Prostate gland (tissue), 2 donors: ENCODE measurements around the gene ERCC4.

ENCODE experiments used
- CTCF ChIP-seq, 4 experiments: fragments of 200-600 bp in 2 of 4; fragments of 450-650 bp in 2 of 4; sonication (generic) in 2 of 4; IDR thresholded peaks; 1 replicate in 3 of 4; 2 replicates in 1 of 4; pipeline ENCODE4 v1.5.1; 2016 to 2019; ENCODE audit warnings: antibody characterized with exemption in 4 of 4, mild to moderate bottlenecking in 2 of 4, moderate library complexity in 2 of 4
- POLR2A ChIP-seq: fragments of 450-650 bp; IDR thresholded peaks from one replicate; pipeline ENCODE4 v1.6.1; 2016; ENCODE audit warnings: antibody characterized with exemption, mild to moderate bottlenecking
- POLR2AphosphoS5 ChIP-seq: sonication (generic); formaldehyde crosslinking; IDR thresholded peaks from one replicate; pipeline ENCODE4 v1.6.1; 2017; ENCODE audit warnings: antibody characterized with exemption

GRCh38 chr16:13961099-13961811, 41.3 kb downstream of the ERCC4 start:
- no peak for TF ChIP-seq CTCF (IDR thresholded peaks at IDR 0.05)
- TF ChIP-seq POLR2A: no peak
- TF ChIP-seq POLR2AphosphoS5: no peak
